HG03432 (cell line): ENCODE data around the gene ITSN1.
"Not testable (repeated sequence)": the region's sequence is repeated elsewhere in the genome, so short reads cannot be mapped to it uniquely, and the experiment has no call there.

Experiments used
- ATAC-seq: cut with Tn5 transposase; IDR thresholded peaks from one replicate; pipeline ENCODE4 v1.9.1; 2021; ENCODE audit warnings: mild to moderate bottlenecking, moderate library complexity; ENCODE audit not compliant: unreplicated experiment

ITSN1 gene

DNA sequence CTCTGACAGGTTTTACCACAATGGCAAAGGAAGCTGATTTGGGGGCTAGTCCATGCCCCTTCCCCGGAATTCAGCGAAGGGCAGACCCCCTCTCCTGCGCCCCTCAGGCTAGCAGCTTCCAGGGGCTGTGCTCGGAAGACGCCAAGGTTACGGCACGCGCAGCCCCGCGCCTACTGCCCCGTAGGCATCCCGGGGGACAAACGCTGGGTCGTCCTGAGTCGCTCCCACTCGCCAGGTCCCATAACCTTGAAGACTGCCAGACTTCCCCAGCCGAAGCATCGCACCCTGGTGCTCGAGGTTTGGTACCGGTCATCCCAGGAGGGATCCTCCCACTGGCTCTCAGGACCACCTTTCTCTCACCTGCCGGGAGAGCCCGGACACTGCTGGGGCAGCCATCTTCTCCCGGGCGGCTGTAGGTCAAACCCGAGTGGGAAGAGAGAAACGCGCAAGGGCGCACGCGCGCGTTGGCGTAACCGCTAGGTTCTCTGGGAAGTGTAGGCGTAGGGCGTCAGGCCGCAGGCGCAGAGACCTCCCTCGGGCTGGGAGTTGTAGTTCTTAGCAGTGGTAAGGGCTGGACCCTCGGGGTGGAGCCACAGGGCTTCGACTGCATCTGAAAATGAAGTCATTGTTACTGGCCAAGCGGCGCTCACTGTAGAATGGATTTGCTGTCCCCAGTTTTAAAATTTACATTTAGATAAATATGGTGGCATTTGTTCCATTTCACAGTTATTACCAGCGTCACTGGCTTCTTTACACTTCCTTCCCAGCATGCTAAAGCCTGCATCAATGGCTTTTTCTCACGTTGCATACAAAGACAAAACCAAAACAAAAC, 273.3 kb downstream of the ITSN1 start, which contains the start of gene ATP5PO:
TSS of gene ATP5PO (minus strand) at position 437 of the 832 bp plus-strand sequence. CDS start at position 396, 41 bp downstream.
- peak; percentile 99 for ATAC-seq

DNA sequence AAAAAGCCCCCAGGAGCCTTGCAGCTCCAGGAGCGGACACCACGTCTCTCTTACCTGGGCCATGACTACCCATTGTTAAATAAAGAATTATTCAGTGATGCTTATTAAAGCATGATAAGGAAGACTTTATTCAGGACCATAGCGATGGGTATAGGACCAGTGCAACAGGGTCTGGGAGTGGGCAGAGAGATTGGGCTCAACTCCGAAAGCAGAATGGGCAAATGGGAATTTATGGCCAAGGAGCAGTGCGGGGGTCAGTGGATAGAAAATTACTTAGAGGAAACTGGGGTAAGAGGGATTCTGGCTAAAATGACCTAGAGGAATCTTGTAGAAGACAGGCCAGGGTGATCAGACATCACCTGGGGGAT, 273.9 kb downstream of the ITSN1 start:
- ATAC-seq, result no peak

- ATAC-seq, result no peak
Observed at GRCh38 chr21:33917421-33917820, 275.1 kb downstream of the ITSN1 start.

GRCh38 chr21:33924079-33924765, 281.9 kb downstream of the ITSN1 start:
- ATAC-seq, result peak; percentile 90

DNA sequence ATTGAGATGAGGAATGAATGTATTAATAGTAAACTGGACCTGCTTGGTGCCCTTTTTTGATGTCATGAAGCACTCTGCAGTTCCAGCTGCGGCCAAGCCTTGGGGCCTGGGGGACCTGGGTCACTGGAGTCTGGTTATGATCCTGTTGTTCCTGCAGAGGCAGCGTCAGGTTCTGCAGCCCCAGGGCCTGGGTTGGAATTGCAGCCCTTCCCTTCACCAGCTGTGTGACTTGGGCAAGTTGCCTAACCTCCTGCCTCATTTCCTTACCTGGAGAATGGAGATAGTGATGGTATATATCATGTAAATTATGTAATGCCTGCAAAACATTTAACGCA, 282.4 kb downstream of the ITSN1 start:
- no peak for ATAC-seq

- ATAC-seq, result not testable (repeated sequence)
Observed at GRCh38 chr21:33926248-33926647, 283.9 kb downstream of the ITSN1 start.

DNA sequence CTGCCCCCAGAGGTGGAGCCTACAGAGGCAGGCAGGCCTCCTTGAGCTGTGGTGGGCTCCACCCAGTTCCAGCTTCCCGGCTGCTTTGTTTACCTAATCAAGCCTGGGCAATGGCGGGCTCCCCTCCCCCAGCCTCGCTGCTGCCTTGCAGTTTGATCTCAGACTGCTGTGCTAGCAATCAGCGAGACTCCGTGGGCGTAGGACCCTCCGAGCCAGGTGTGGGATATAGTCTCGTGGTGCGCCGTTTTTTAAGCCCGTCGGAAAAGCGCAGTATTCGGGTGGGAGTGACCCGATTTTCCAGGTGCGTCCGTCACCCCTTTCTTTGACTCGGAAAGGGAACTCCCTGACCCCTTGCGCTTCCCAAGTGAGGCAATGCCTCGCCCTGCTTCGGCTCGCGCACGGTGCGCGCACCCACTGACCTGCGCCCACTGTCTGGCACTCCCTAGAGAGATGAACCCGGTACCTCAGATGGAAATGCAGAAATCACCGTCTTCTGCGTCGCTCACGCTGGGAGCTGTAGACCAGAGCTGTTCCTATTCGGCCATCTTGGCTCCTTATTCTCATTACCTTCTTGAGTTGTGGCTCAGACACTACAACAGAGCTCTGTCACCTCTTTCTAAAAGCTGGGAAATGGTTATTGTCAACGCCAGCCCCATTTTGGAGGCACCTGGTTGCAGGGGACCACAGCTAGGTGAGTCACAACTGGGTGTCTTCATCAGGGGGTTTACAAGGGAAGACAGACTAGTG, 288.9 kb downstream of the ITSN1 start:
- not testable (repeated sequence) for ATAC-seq

DNA sequence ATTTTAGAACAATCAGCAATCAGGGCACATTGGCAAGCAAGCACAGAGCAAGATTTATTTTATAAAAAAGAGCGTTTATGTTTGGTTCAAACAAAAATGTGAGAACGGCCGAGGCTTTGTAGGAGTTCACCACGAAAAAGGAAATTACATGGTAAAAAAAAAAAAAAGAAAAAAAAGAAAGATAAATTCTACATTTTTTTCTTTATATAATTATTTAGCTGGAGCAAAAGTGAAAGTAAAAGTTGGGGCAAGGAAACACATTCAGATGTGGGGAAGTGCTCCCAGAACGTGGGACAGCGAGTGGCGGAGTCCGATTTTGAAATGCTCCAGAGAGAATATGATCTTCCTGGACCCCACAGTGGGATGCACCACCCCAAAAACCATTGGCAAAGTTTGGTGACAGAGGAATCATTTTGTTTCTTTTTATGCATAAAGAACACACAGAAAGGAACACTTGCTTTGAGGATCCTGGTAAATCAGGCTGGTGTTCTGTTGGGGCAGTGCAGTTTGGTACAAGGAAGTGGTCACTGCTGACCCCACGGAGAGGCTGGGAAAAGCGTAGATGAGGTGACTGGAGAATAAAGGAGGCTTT, 289.6 kb downstream of the ITSN1 start:
- ATAC-seq, result no peak

- ATAC-seq, result no peak
Observed at GRCh38 chr21:33932731-33933130, 290.4 kb downstream of the ITSN1 start.

DNA sequence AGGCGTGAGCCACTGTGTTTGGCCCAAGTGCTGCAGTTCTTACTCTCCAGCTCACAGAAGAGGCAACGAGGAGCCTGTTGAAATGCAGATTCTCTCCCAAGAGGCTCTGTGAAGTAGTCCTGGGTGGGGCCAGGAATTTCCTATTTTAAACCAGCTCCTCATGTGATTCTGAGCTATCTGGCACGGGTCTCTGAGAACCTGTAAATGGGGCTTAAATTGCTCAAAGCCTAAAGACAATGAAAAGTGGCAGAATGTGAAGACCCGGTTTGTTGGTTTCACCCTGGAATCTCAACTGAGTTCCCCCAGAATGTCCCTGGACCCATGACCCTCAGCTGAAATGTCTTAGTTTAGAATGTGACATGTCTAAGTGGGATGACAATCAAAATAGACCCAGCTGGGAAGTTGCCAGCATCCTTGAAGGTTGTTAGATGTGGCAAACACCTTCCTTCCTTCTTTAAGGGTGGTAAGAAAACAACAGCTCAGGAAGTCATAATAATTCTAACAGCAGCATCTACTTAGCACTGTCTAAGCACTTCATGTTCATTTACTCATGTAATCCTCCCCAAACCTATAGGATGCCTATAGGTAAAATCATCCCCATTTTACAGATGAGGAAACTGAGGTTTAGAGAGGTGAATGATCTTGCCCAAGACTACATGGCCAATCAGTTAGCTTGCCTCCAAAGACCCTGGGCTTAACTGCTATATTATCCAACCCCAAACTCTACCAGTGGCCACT, 294.2 kb downstream of the ITSN1 start:
- no peak for ATAC-seq

- ATAC-seq, result no peak
Observed at GRCh38 chr21:33937146-33937545, 294.8 kb downstream of the ITSN1 start.

GRCh38 chr21:33937931-33938339, 295.6 kb downstream of the ITSN1 start:
- ATAC-seq, result no peak

DNA sequence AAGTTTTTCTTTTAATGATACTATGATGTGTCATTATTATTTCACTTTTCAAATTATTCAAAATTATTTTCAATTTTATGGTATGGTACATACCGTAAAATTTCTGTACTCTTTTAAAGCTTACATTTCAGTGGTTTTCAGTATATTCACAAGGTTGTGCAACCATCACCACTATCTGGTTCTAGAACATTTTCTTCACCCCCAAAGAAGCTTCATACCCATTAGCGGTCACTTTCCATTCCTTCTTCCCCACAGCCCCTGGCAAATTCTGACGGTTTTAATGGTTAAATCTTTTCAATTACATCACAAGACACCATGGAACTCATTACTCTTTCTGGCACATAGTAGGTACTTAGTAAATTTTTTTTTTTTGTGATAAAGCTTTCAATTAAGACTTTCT, 296.1 kb downstream of the ITSN1 start:
- no peak for ATAC-seq

GRCh38 chr21:33939226-33939625, 296.9 kb downstream of the ITSN1 start:
- no peak for ATAC-seq

DNA sequence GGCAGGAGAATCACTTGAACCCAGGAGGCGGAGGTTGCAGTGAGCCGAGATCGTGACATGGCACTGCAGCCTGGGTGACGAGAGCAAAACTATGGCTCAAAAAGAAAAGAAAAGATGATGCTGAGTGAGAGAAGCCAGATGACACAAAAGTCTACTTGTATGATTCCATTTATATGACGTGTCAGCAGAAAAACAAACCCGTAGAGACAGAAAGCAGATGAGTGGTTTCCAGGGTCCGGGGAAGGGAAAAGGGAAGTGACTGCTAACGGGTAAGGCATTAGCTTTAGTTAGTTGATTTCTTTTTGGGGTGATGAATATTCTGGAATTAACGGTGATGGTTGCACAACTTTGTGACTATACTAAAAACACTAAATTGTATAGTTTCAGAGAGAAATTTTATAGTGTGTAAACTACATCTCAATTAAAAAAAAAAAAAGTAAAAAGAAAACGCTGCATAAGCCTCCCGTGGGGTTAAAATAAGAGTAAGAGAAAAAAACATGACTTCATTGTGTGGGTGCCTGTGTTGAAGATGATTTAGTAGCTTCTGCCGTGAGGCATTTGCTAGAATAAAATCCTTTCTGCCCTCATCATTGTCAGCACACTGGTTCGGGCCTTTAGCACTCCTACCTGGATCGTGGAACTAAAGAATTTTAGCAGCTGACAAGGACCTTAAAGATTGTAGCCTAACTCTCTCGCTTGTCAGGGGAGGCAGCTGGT, 298.0 kb downstream of the ITSN1 start:
- no peak for ATAC-seq

- no peak for ATAC-seq
Observed at GRCh38 chr21:33940881-33941245, 298.6 kb downstream of the ITSN1 start.

DNA sequence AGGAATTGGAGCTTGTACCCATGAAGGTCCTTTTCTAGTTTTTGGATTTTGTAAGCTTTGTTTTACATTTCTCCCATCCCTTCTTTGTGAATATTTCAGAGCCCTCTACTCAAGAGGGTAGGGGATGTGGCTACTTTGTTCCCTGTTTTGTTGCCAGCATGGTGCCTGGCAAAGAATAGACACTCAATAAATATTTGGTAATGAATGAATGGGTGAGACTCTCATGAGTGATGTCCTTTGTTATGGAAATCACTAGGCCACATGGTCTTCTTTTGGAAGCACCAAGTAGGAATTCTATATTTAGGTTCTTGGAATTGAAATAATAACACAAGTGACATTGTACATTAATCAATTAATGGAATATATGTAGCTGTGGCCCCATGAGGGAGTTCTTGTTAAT, 300.1 kb downstream of the ITSN1 start:
- no peak for ATAC-seq

DNA sequence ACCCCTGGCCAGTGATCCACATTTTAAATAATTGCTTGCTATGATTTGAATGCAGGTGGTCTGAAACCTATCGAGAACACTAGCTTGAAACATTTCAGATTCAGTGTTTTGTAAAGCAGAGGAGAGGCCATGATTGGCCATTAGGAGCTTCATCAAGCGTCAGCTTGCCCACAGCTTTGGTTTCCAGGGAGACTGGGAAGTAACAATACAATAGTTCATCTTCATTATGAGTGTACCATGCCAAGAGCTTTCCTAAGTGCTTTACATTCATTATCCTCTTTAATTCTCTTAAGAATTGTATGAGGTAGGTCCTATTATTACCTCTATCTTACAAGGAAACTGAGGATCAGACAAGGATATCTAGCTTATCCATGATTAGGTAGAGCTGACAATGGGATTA, 301.0 kb downstream of the ITSN1 start:
- ATAC-seq, result no peak

GRCh38 chr21:33944185-33944763, 302.0 kb downstream of the ITSN1 start:
- no peak for ATAC-seq
